WTC11 (cell line): Measurements from ENCODE around the gene NEURL3. TPM values are rescaled to one million over a fixed set of nuclear protein-coding genes. Genes with fewer than 3 reads are reported as not detected.

Source experiments
- ATAC-seq: fragments of 200-7000 bp; cut with Tn5 transposase; 2 replicates; pipeline ENCODE4 v1.10.0; 2021; ENCODE audit warnings: mild to moderate bottlenecking, moderate library complexity
- CTCF ChIA-PET: fragments of 300-600 bp; sonication (Branson Sonifier 250); formaldehyde crosslinking; loops from one replicate; lab custom pipeline; 2021; ENCODE audit warnings: antibody characterized with exemption; lab: Charles Lee
- POLR2A ChIA-PET: fragments of 350-600 bp; sonication (Branson Sonifier 250); formaldehyde crosslinking; loops from one replicate; lab custom pipeline; 2021; ENCODE audit warnings: antibody characterized with exemption; lab: Charles Lee
- DNase-seq: peaks from one replicate; pipeline ENCODE4 v3.0.0; 2021; ENCODE audit warnings: low spot score
- H3K27ac Mint-ChIP-seq: 2 replicates; pipeline ENCODE4 v1.8.0; 2021; ENCODE audit warnings: mixed read lengths
- H3K27me3 Mint-ChIP-seq: 2 replicates; pipeline ENCODE4 v1.8.0; 2021; ENCODE audit warnings: low read depth, mild to moderate bottlenecking, moderate library complexity, mixed read lengths
- H3K36me3 Mint-ChIP-seq: 2 replicates; pipeline ENCODE4 v1.8.0; 2021; ENCODE audit warnings: mixed read lengths
- H3K4me1 Mint-ChIP-seq: 2 replicates; pipeline ENCODE4 v1.8.0; 2022; ENCODE audit warnings: mixed read lengths
- H3K4me3 Mint-ChIP-seq: 2 replicates; pipeline ENCODE4 v1.8.0; 2021; ENCODE audit warnings: mild to moderate bottlenecking, moderate library complexity, mixed read lengths
- H3K9me3 Mint-ChIP-seq: 2 replicates; pipeline ENCODE4 v1.8.0; 2021; ENCODE audit warnings: mixed read lengths
- CREB1 ChIP-seq: sonication (generic); formaldehyde crosslinking; IDR thresholded peaks from 2 replicates; pipeline ENCODE4 v1.8.0; 2023; ENCODE audit warnings: mild to moderate bottlenecking, missing genetic modification reagents
- ELF4 ChIP-seq: sonication (generic); formaldehyde crosslinking; IDR thresholded peaks from 2 replicates; pipeline ENCODE4 v1.8.1; 2022; ENCODE audit warnings: low read depth, mild to moderate bottlenecking, moderate library complexity, missing genetic modification reagents
- EMX1 ChIP-seq: fragments of 250-450 bp; sonication (Bioruptor Pico); IDR thresholded peaks from 2 replicates; pipeline ENCODE4 v1.8.0; 2021; ENCODE audit warnings: mild to moderate bottlenecking
- FOXP1 ChIP-seq: sonication (generic); formaldehyde crosslinking; IDR thresholded peaks from 2 replicates; pipeline ENCODE4 v1.8.0; 2022; ENCODE audit warnings: missing genetic modification reagents, mild to moderate bottlenecking, moderate library complexity, borderline replicate concordance
- GRHL2 ChIP-seq: fragments of 250-450 bp; sonication (Bioruptor Pico); IDR thresholded peaks from 2 replicates; pipeline ENCODE4 v1.8.0; 2022; ENCODE audit warnings: mild to moderate bottlenecking, moderate library complexity; ENCODE audit not compliant: insufficient replicate concordance, severe bottlenecking
- GTF2I ChIP-seq: fragments of 250-450 bp; sonication (Bioruptor Pico); conservative IDR thresholded peaks from 2 replicates; pipeline ENCODE4 v1.4.0; 2021; ENCODE audit warnings: mild to moderate bottlenecking
- HMGXB4 ChIP-seq: sonication (generic); formaldehyde crosslinking; IDR thresholded peaks from 2 replicates; pipeline ENCODE4 v1.8.1; 2023; ENCODE audit warnings: mild to moderate bottlenecking, moderate library complexity, missing genetic modification reagents
- MYBL2 ChIP-seq: sonication (generic); formaldehyde crosslinking; IDR thresholded peaks from 2 replicates; pipeline ENCODE4 v1.8.1; 2023; ENCODE audit warnings: mild to moderate bottlenecking, moderate library complexity, missing genetic modification reagents
- NR2C2 ChIP-seq: sonication (generic); formaldehyde crosslinking; IDR thresholded peaks from 2 replicates; pipeline ENCODE4 v1.8.0; 2022; ENCODE audit warnings: mild to moderate bottlenecking, missing genetic modification reagents
- NR3C1 ChIP-seq: sonication (generic); formaldehyde crosslinking; conservative IDR thresholded peaks from 2 replicates; pipeline ENCODE4 v1.8.1; 2023; ENCODE audit warnings: low read depth, mild to moderate bottlenecking, missing genetic modification reagents
- PRRX2 ChIP-seq: fragments of 250-450 bp; sonication (Bioruptor Pico); IDR thresholded peaks from 2 replicates; pipeline ENCODE4 v1.8.0; 2021; ENCODE audit warnings: mild to moderate bottlenecking
- SMAD4 ChIP-seq: sonication (generic); formaldehyde crosslinking; IDR thresholded peaks from 2 replicates; pipeline ENCODE4 v1.8.0; 2022; ENCODE audit warnings: mild to moderate bottlenecking, missing genetic modification reagents
- TEAD1 ChIP-seq: sonication (generic); formaldehyde crosslinking; IDR thresholded peaks from 2 replicates; pipeline ENCODE4 v1.8.0; 2022; ENCODE audit warnings: mild to moderate bottlenecking, missing genetic modification reagents
- TEAD4 ChIP-seq: sonication (generic); formaldehyde crosslinking; IDR thresholded peaks from 2 replicates; pipeline ENCODE4 v1.8.0; 2022; ENCODE audit warnings: mild to moderate bottlenecking, missing genetic modification reagents
- ZNF121 ChIP-seq: sonication (generic); formaldehyde crosslinking; IDR thresholded peaks from 2 replicates; pipeline ENCODE4 v1.8.0; 2023; ENCODE audit warnings: missing genetic modification reagents
- ZNF232 ChIP-seq: sonication (generic); formaldehyde crosslinking; IDR thresholded peaks from 2 replicates; pipeline ENCODE4 v1.8.0; 2022; ENCODE audit warnings: mild to moderate bottlenecking, missing genetic modification reagents
- ZNF396 ChIP-seq: fragments of 250-450 bp; sonication (Bioruptor Pico); IDR thresholded peaks from 2 replicates; pipeline ENCODE4 v1.8.0; 2021; ENCODE audit warnings: mild to moderate bottlenecking, moderate library complexity, borderline replicate concordance
- ZNF423 ChIP-seq: fragments of 250-450 bp; sonication (Bioruptor Pico); IDR thresholded peaks from 2 replicates; pipeline ENCODE4 v2.1.2; 2022; ENCODE audit warnings: mild to moderate bottlenecking, moderate library complexity
- ZNF671 ChIP-seq: fragments of 250-450 bp; sonication (Bioruptor Pico); IDR thresholded peaks from 2 replicates; pipeline ENCODE4 v1.8.0; 2021; ENCODE audit warnings: mild to moderate bottlenecking
- total RNA-seq: library from RNA; stranded (reverse); gene quantifications from 3 replicates; pipeline ENCODE4 v1.2.3, GENCODE V29; 2021
- TF ChIP-seq, protein P1 (sequence below): sonication (generic); formaldehyde crosslinking; IDR thresholded peaks from 2 replicates; pipeline ENCODE4 v1.8.0; 2022; ENCODE audit warnings: mild to moderate bottlenecking, missing genetic modification reagents
- TF ChIP-seq, protein P2 (sequence below): fragments of 250-450 bp; sonication (Bioruptor Pico); IDR thresholded peaks from 2 replicates; pipeline ENCODE4 v1.9.0; 2021; ENCODE audit warnings: mild to moderate bottlenecking
- TF ChIP-seq, protein P3 (sequence below): fragments of 250-450 bp; sonication (Bioruptor Pico); conservative IDR thresholded peaks from 2 replicates; pipeline ENCODE4 v1.9.0; 2021; ENCODE audit warnings: mild to moderate bottlenecking

NEURL3 gene
- total RNA-seq, 1 experiment from 2014 or later: not detected

DNA sequence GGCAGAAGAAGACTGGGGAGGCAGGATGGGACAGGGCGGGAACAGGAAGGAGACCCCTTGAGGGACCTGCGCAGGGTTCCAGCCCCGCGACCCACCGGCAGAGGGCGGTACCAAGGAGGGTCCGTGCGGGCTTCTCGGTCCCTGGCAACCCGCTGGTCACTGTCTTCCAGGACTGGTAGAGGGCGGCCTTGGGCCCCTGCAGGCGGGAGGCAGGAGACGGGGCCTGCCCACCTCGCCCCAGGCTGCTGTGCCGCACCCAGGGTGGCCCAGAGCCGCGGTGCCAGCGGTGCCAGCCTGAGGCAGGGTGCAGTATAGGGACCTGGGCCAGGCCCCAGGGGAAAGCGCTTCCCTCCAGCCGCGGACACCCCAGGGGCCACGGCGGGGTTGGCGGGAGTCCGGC is 34.5 kb downstream of the NEURL3 start (continued):
- TF ChIP-seq HMGXB4 (CRISPR knock-in tag) (peak; percentile 84), ZNF423 (CRISPR knock-in tag) (peak; percentile 54), FOXP1 (CRISPR knock-in tag) (peak; percentile 24; the same call in 1 of the 2 replicates), GTF2I (CRISPR knock-in tag) (no peak), TEAD1 (CRISPR knock-in tag) (peak; percentile 29; the same call in 1 of the 2 replicates), TEAD4 (no peak), MYBL2 (peak; percentile 71; the same call in 1 of the 2 replicates), PRRX2 (CRISPR knock-in tag) (no peak)
- TF ChIP-seq, protein P1, sequence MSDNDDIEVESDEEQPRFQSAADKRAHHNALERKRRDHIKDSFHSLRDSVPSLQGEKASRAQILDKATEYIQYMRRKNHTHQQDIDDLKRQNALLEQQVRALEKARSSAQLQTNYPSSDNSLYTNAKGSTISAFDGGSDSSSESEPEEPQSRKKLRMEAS (CRISPR knock-in tag): 0 out of 2 replicates have a peak, but pooled peaks have one; percentile 27

DNA sequence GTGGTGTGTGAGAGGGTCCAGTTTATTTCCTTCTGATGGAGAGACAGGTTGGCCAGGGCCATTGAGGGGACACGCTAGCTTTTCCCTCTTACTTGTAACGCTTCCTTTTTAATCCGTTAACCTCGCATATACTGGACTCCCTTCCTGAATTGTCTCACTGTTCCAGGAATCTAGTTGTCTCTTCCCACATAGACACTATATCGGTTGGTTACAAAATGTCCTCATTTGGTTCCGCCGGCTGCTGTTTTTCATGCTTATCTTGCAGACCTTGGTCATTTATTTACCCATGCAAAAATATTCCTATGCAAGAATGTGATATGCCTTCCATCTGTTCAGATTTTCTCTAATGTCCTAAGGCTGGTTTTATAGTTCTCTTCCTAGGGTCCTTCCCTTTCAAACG is 35.0 kb downstream of the NEURL3 start:
- H3K27me3 Mint-ChIP-seq: no peaks in the 10 kb centered on the region
- H3K4me3 Mint-ChIP-seq: peak overlapping the region; percentile 41; the same call in 1 of the 2 replicates
- no peak overlapping the region for H3K27ac Mint-ChIP-seq
- ATAC-seq: no peak
- no peak for TF ChIP-seq ZNF671 (CRISPR knock-in tag)
- H3K9me3 Mint-ChIP-seq: 0 out of 2 replicates have a peak, but pooled peaks cover 5% of the 10 kb centered on the region
- H3K36me3 Mint-ChIP-seq: no peaks in the 10 kb centered on the region
- no peak for DNase-seq
- peaks cover 5% of the 10 kb centered on the region for H3K4me1 Mint-ChIP-seq
- CTCF ChIA-PET: no interaction called here
- POLR2A ChIA-PET: no interaction called here

DNA sequence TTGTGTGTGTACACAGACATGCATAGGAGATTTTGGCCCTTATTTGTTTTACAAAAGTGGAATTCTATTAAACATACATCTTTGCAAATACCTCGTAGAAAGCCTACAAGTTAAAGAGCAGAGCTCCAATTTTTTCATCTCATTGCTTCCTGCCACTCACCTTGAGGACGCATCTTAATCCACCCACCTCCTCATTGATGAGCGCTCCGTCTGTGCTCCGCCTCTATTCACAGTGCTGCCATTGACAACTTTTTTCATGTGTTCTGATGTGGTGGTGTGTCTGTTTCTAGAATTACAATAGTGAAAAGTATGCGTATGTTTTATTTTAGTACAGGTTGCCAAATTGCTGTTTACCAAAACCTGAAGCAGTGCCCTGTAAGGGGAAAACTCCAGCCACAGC is 36.3 kb downstream of the NEURL3 start:
- H3K4me3 Mint-ChIP-seq: no peak overlapping the region
- ChIA-PET CTCF (interaction anchor here (0.9 kb wide), 1 partner anchor 11 kb away, joined by 3 read pairs; no protein-coding TSS in a partner anchor), POLR2A (no interaction called here)
- DNase-seq: no peak
- TF ChIP-seq CREB1 (CRISPR knock-in tag) (no peak), ZNF232 (CRISPR knock-in tag) (no peak), ZNF121 (CRISPR knock-in tag) (no peak)
- TF ChIP-seq, protein P2, sequence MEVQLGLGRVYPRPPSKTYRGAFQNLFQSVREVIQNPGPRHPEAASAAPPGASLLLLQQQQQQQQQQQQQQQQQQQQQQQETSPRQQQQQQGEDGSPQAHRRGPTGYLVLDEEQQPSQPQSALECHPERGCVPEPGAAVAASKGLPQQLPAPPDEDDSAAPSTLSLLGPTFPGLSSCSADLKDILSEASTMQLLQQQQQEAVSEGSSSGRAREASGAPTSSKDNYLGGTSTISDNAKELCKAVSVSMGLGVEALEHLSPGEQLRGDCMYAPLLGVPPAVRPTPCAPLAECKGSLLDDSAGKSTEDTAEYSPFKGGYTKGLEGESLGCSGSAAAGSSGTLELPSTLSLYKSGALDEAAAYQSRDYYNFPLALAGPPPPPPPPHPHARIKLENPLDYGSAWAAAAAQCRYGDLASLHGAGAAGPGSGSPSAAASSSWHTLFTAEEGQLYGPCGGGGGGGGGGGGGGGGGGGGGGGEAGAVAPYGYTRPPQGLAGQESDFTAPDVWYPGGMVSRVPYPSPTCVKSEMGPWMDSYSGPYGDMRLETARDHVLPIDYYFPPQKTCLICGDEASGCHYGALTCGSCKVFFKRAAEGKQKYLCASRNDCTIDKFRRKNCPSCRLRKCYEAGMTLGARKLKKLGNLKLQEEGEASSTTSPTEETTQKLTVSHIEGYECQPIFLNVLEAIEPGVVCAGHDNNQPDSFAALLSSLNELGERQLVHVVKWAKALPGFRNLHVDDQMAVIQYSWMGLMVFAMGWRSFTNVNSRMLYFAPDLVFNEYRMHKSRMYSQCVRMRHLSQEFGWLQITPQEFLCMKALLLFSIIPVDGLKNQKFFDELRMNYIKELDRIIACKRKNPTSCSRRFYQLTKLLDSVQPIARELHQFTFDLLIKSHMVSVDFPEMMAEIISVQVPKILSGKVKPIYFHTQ: no peak
- TF ChIP-seq, protein P3, sequence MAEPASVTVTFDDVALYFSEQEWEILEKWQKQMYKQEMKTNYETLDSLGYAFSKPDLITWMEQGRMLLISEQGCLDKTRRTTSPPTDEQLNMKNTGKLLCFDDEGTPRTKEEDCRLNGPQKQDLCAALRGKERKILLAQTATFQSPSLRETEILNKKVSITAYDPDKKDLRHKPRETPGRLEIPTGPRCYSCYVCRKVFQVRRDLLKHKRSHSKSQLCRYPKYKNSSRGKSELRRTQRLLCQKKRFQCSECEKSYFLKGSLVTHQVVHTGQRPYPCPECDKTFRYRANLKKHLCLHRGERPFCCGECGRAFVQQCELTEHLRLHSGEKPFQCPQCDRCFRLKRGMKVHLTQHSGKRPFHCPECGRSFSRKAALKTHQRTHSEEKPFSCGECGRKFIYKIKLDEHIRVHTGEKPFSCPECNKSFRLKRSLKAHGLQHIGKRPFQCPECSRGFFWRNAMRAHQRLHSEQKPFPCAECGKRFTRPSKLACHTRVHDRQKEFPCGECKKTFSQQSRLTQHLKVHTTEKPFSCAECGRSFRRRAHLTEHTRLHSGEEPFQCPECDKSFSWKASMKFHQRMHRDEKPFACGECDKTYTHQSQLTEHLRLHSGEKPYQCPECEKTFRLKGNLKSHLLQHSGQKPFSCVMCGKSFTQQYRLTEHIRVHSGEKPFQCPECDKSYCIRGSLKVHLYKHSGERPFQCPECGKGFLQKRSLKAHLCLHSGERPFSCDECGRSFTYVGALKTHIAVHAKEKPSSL (CRISPR knock-in tag): no peak
- no peak overlapping the region for H3K27ac Mint-ChIP-seq
- H3K9me3 Mint-ChIP-seq: 0 out of 2 replicates have a peak, but pooled peaks cover 5% of the 10 kb centered on the region
- H3K27me3 Mint-ChIP-seq: no peaks in the 10 kb centered on the region
- H3K36me3 Mint-ChIP-seq: no peaks in the 10 kb centered on the region
- peaks cover 5% of the 10 kb centered on the region for H3K4me1 Mint-ChIP-seq
- ATAC-seq: no peak

DNA sequence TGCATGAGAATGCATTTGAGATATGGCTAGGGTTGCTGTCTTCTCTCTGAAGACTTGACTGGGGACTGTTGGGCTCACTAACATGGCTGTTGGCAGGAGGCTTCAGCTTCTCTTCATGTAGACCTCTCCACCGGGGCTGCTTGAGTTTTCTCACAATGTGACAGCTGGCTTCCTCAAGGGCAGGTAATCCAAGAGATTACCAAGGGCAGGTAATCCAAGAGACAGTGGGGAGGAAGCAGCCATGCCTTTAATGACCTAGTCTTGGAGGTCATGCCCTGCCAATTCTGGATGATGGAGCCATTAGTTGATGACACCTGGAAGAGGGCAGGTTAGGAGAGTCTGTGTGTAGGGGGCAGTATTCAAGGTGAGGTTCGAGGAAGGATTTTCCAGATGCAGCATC is 40.5 kb downstream of the NEURL3 start:
- peaks cover 5% of the 10 kb centered on the region; the same call in 1 of the 2 replicates for H3K9me3 Mint-ChIP-seq
- H3K36me3 Mint-ChIP-seq: peaks cover 8% of the 10 kb centered on the region
- ATAC-seq (no peak), DNase-seq (no peak)
- H3K4me3 Mint-ChIP-seq: no peak overlapping the region
- H3K4me1 Mint-ChIP-seq: no peaks in the 10 kb centered on the region
- TF ChIP-seq NR3C1 (no peak), GRHL2 (no peak), EMX1 (CRISPR knock-in tag) (no peak), ZNF232 (CRISPR knock-in tag) (no peak), SMAD4 (CRISPR knock-in tag) (no peak), ZNF396 (no peak), GTF2I (CRISPR knock-in tag) (no peak), NR2C2 (CRISPR knock-in tag) (no peak), ELF4 (CRISPR knock-in tag) (no peak)
- TF ChIP-seq, protein P1 (CRISPR knock-in tag): no peak
- H3K27ac Mint-ChIP-seq: no peak overlapping the region
- POLR2A ChIA-PET: no interaction called here
- CTCF ChIA-PET: no interaction called here
- H3K27me3 Mint-ChIP-seq: peaks cover 8% of the 10 kb centered on the region
